ENCODE data around the gene PRRX1.

GRCh38 chr1:170692866-170693575 lies 29.1 kb downstream of the PRRX1 start:
- no peak for TF ChIP-seq MAX (IDR thresholded peaks at IDR 0.05; ENCODE audit: low read depth, low read length)
- no peak for TF ChIP-seq CTCF (IDR thresholded peaks at IDR 0.05; ENCODE audit: low read depth, low read length)
- TF ChIP-seq POLR2A (IDR thresholded peaks at IDR 0.05; ENCODE audit: extremely low read depth, insufficient read length): no peak
